A673 (cell line): Measurements from ENCODE around the gene TMEM217.

ENCODE experiments used
- EZH2 ChIP-seq: fragments of 200-600 bp; sonication (generic); IDR thresholded peaks from 2 replicates; pipeline ENCODE4 v1.6.1; 2017; ENCODE audit warnings: borderline replicate concordance, low read depth, mild to moderate bottlenecking, mixed read lengths, antibody characterized with exemption, low read length; ENCODE audit not compliant: poor library complexity, severe bottlenecking
- TF ChIP-seq, protein P1 (sequence below): fragments of 300-800, 200-600 bp; sonication (generic); conservative IDR thresholded peaks from 2 replicates; pipeline ENCODE4 v1.5.1; 2017; ENCODE audit warnings: low read depth, mild to moderate bottlenecking, antibody characterized with exemption, low read length, moderate library complexity, mixed read lengths

DNA sequence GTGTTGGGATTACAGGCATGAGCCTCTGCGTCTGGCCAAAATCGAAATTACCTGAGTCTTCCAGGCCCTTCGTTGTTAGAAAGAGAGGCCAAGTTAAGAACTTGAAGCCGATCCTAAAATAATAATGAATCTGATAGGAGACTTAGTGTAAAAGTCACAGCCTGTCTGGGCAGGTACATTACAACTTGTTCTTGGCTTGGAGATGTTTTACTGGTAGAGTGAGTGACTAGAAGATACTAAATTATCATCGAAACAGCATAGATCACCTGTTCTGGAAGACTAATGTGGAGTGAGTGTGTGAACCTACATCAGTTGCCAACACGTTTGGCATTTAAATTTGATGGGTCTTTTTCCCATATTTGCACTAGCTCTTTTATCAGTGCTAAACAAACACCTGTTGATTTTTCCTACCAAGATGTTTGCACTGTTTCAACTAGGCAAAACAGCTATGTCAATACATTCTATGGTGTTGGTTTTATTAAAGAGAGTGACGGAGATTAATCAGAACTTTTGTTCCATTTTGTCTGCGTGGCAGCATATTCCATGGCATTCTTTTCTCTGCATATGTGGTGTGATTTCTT is 4.6 kb upstream of the TMEM217 start:
- no peak for TF ChIP-seq EZH2
- TF ChIP-seq, protein P1, sequence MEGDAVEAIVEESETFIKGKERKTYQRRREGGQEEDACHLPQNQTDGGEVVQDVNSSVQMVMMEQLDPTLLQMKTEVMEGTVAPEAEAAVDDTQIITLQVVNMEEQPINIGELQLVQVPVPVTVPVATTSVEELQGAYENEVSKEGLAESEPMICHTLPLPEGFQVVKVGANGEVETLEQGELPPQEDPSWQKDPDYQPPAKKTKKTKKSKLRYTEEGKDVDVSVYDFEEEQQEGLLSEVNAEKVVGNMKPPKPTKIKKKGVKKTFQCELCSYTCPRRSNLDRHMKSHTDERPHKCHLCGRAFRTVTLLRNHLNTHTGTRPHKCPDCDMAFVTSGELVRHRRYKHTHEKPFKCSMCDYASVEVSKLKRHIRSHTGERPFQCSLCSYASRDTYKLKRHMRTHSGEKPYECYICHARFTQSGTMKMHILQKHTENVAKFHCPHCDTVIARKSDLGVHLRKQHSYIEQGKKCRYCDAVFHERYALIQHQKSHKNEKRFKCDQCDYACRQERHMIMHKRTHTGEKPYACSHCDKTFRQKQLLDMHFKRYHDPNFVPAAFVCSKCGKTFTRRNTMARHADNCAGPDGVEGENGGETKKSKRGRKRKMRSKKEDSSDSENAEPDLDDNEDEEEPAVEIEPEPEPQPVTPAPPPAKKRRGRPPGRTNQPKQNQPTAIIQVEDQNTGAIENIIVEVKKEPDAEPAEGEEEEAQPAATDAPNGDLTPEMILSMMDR = no peak
